Measurements from ENCODE around the gene YARS1. TPM values are rescaled to one million over a fixed set of nuclear protein-coding genes. Genes with fewer than 3 reads are reported as not detected.
A peak's percentile ranks its signal among the peaks of the same experiment; 100 is the strongest.

The YARS1 gene
- total RNA-seq, 1 donor from 2014 or later: 214 TPM

DNA sequence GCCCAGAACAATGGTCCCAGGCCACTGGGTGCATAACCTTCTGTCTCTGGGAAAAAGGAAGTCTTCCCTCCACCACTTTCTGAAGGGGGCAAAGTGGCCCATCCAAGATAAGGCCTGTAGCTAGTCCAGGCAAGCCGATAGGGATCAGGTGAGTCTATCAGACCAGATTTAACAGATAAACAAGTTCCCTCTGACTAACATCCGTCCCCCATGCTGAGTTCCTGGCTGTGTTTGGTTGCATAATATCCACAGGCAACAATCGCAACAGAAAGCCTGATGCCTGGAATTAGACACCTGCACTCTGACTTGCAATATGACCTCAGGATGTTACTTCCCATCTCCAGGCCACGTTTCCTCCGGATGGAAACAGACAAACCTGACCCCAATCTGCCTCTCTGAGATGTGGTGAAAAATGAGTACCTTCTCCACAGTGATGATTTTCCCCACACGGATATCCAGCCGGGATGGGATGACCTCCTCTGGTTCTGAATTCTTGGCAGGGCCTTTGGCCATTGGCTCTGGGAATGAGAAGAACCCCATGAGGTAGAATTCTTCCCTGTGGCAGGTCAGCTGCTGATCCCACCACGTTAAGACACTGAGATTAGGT lies 36.4 kb downstream of the YARS1 start:
- H3K27me3 Mint-ChIP-seq: no peaks in the 10 kb centered on the region

DNA sequence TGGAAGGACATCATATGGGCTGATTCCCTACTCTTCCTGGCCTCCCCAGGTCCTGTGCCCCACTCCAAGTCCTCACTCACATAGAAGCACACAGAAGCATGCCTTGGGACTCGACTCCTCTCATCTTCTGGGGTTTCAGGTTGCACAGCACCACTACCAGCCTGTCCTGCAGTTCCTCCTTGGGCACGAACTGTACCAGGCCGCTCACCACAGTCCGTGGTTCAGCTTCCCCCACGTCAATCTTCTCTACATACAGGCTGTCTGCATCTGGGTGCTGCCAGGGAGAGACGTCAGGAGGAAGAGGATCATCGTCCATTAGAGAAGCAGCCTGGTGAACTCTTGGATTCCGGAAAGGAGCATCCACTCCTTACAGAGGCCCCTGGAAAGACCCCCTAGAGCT lies 37.2 kb downstream of the YARS1 start:
- Mint-ChIP-seq H3K27me3 (no peaks in the 10 kb centered on the region), H3K4me3 (no peak overlapping the region), H3K27ac (no peak overlapping the region), H3K36me3 (ENCODE audit: low read depth) (peaks cover 72% of the 10 kb centered on the region), H3K4me1 (peaks cover 4% of the 10 kb centered on the region), H3K9me3 (no peaks in the 10 kb centered on the region)
- no peak for DNase-seq
- intact Hi-C loops (cut with micrococcal nuclease): no loop called here

More for the DNA sequence above, 36.4 kb downstream of the YARS1 start:
- H3K36me3 Mint-ChIP-seq (ENCODE audit: low read depth): peaks cover 70% of the 10 kb centered on the region
- H3K9me3 Mint-ChIP-seq: no peaks in the 10 kb centered on the region
- intact Hi-C loops (cut with micrococcal nuclease): no loop called here
- H3K4me1 Mint-ChIP-seq: peaks cover 2% of the 10 kb centered on the region
- no peak for DNase-seq
- H3K4me3 Mint-ChIP-seq: no peak overlapping the region
- H3K27ac Mint-ChIP-seq: no peak overlapping the region

DNA sequence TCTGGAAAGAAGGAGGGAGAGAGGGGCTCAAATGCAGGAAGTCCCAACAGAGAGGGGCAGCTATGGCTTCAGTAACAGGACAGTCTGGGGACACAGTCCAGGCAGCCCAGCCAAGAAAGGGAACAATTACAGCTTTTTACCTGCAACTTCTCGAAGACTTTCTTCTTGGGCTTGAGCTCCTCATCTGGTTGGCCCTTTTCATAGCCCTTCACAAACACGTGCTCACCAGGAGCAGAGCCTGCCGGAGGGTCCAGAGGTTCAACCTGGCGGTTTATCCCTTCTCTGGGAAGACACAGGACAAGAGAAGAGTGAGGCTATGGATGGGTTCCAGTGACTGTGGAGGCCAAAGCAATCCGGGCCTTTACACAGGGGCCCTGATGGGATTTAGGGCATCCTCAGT lies 37.9 kb downstream of the YARS1 start:
- intact Hi-C loops (cut with micrococcal nuclease): loop anchor here (10.0 kb wide), 1 partner anchor 334 kb away; no protein-coding TSS in a partner anchor
- Mint-ChIP-seq H3K9me3 (no peaks in the 10 kb centered on the region), H3K4me1 (peaks cover 7% of the 10 kb centered on the region), H3K36me3 (ENCODE audit: low read depth) (peaks cover 72% of the 10 kb centered on the region), H3K27ac (no peak overlapping the region), H3K4me3 (no peak overlapping the region), H3K27me3 (no peaks in the 10 kb centered on the region)
- DNase-seq: no peak

DNA sequence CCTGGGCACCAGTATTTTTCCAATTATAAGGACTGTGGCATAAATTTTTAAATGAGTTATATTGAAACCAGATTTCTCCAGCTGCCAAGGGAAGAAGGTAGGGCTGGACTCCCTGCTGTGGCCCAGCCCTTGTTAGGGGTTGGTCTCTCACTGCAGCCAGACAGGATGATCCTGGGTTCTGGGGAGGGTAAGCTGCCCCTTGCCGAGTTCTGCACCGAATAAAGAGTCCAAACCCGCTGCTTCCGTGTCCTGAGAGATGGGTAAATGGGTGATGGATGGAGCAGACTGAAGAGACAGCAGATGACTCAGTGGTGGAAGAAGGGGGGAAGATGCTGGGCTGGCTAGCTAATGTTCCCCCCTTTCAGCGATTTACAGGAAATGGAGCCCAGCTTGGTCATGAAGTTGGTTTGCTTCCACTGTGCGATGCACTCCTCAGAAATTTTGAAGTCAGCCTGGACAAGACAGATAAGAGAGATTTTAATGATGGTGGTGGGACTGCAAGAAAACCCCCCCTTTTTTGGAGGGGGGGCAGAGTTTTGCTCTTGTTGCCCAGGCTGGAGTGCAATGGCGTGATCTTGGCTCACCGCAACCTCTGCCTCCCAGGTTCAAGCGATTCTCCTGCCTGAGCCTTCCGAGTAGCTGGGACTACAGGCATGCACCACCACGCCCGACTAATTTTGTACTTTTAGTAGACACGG lies 41.4 kb downstream of the YARS1 start:
- Mint-ChIP-seq H3K27ac (no peak overlapping the region), H3K4me1 (peaks cover 16% of the 10 kb centered on the region), H3K9me3 (no peaks in the 10 kb centered on the region), H3K27me3 (no peaks in the 10 kb centered on the region), H3K4me3 (no peak overlapping the region), H3K36me3 (ENCODE audit: low read depth) (peaks cover 60% of the 10 kb centered on the region)
- DNase-seq: no peak
- intact Hi-C loops (cut with micrococcal nuclease): loop anchor here (10.0 kb wide), 1 partner anchor 331 kb away; no protein-coding TSS in a partner anchor

DNA sequence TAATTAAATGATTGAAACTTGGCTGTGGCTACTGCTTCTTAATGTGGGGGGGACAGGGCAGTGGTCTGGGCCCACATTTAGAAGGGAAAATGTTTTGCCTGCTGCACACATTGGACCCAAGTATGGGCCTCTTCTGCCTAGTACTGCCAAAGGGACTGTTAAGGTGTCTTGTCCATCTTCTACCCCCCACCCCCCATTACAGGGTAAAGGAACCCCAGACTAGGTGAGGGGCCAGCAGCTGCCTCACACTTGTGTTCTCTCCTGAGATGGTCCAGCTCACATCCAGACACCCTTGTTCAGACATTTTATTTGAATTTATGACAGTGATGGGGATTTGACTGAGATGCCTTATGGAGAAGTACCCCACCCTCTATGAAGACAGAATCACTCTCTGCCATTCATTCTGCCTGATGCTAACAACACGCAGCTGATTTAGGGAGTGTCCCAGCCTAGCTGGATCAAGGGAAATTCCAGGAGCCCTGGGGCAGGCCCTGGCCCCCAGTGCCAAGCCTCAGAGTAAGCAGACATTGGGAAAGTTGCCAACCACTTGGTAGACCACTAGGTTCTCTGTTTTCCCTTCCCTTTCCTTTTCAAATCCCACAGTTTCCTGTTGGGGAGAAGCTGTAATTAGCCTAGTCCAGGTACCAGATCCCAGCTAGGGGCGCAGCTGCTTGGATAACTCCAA lies 42.1 kb downstream of the YARS1 start:
- Mint-ChIP-seq H3K27ac (no peak overlapping the region), H3K36me3 (ENCODE audit: low read depth) (peaks cover 53% of the 10 kb centered on the region), H3K4me1 (peaks cover 16% of the 10 kb centered on the region), H3K4me3 (no peak overlapping the region), H3K9me3 (no peaks in the 10 kb centered on the region), H3K27me3 (no peaks in the 10 kb centered on the region)
- intact Hi-C loops (cut with micrococcal nuclease): loop anchor here (5.0 to 10.0 kb wide), 2 partner anchors 97 to 330 kb away; partner anchors contain the start of gene FNDC5
- no peak for DNase-seq

DNA sequence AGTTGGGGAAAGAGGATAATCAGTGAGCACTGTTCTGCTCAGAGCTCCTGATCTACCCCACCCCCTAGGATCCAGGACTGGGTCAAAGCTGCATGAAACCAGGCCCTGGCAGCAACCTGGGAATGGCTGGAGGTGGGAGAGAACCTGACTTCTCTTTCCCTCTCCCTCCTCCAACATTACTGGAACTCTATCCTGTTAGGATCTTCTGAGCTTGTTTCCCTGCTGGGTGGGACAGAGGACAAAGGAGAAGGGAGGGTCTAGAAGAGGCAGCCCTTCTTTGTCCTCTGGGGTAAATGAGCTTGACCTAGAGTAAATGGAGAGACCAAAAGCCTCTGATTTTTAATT lies 42.7 kb downstream of the YARS1 start:
- no peak for DNase-seq
- intact Hi-C loops (cut with micrococcal nuclease): loop anchor here (5.0 to 10.0 kb wide), 2 partner anchors 98 to 330 kb away; partner anchors contain the start of gene FNDC5
- Mint-ChIP-seq H3K27ac (no peak overlapping the region), H3K9me3 (no peaks in the 10 kb centered on the region), H3K4me1 (peaks cover 16% of the 10 kb centered on the region), H3K4me3 (no peak overlapping the region), H3K36me3 (ENCODE audit: low read depth) (peaks cover 48% of the 10 kb centered on the region), H3K27me3 (no peaks in the 10 kb centered on the region)

DNA sequence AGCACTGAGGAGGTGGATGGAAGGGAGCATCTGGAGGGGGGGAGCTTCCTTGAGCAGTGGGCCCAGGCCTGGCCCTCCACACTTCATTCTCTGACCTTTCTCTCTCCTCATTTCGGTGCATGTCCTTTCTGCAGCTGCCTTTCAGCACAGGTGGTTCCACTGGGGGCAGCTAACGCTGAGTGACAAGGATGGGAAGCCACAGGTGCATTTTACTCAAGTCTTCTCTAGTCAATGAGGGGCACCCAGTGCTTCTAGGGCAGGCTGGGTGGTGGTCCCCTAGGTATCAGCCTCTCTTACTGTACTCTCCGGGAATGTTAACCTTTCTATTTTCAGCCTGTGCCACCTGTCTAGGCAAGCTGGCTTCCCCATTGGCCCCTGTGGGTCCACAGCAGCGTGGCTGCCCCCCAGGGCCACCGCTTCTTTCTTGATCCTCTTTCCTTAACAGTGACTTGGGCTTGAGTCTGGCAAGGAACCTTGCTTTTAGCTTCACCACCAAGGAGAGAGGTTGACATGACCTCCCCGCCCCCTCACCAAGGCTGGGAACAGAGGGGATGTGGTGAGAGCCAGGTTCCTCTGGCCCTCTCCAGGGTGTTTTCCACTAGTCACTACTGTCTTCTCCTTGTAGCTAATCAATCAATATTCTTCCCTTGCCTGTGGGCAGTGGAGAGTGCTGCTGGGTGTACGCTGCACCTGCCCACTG lies 43.2 kb downstream of the YARS1 start:
- peaks cover 16% of the 10 kb centered on the region for H3K4me1 Mint-ChIP-seq
- peaks cover 43% of the 10 kb centered on the region for H3K36me3 Mint-ChIP-seq (ENCODE audit: low read depth)
- H3K9me3 Mint-ChIP-seq: no peaks in the 10 kb centered on the region
- no peak overlapping the region for H3K4me3 Mint-ChIP-seq
- DNase-seq: no peak
- H3K27ac Mint-ChIP-seq: peak overlapping the region; percentile 35
- H3K27me3 Mint-ChIP-seq: no peaks in the 10 kb centered on the region
- intact Hi-C loops (cut with micrococcal nuclease): loop anchor here (1.0 to 10.0 kb wide), 4 partner anchors 62 to 329 kb away; partner anchors contain the start of gene FNDC5

DNA sequence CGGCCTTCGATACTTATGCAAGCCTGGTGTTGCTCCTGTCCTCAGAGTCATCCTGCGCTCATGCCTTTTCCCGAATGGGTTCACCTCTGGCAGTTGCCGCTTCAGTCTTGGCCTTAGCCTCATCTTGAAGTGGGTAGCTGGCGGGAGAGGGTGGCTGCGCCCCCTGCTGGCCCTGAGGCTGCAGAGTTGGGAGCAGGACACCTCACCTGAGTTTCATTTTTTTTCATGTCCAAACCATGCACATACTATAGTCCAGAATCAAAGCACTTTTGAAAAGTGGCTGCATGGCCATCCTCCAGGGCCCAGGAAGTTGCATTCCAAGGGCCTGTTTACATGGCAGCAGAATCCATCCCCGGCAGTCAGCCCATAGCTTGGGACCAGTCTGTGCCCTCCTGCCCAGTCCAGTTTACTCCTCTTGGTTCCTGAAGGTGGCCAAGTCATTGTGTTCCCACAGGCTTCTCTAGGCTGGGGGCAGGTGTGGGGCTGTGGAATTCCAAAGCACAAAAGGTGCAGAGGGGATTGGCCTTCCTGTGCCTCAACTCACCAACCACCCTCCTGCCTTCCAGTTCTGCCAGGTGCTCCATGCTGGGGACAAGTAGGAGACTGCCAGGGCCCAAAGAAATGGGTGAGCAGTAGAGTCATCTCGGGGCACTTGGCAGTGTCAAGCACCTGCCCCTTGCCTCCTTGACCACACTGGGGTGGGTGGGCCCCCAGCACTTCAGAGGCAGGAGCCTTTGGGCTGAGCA lies 44.0 kb downstream of the YARS1 start:
- intact Hi-C loops (cut with micrococcal nuclease): loop anchor here (1.0 to 10.0 kb wide), 4 partner anchors 61 to 328 kb away; partner anchors contain the start of gene FNDC5
- Mint-ChIP-seq H3K9me3 (no peaks in the 10 kb centered on the region), H3K27ac (peak overlapping the region; percentile 35)

DNA sequence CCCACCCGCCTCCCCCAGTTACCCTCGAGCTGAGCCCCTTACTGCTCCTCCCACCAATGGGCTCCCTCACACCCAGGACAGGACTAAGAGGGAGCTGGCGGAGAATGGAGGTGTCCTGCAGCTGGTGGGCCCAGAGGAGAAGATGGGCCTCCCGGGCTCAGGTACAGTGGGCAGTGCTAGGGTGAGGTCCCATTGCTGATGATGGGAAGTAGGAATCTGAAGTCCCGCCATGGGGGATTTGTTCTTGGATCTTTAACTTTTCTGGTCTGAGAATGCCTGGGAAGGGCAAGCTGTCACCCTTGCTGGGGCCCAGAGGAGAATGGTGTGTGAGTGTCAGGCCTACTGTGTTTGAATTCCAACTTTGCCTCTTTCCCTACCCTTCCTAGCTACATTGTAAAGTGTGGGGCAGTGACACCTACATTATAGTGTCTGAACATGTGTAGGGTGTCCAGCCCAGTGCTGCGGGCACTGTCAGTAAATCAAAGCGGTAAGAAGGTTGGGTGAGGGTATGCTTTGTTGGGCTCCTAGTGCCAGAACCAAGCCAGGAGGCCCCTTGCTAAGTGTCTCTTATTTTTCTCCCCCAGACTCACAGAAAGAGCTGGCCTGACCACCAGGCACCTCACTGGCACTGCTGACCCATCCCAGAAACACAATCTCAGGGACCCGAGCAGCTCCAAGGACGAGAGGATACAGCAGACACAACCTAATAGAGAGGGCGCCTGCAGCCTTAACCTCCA lies 44.7 kb downstream of the YARS1 start:
- intact Hi-C loops (cut with micrococcal nuclease): loop anchor here (1.0 to 10.0 kb wide), 4 partner anchors 60 to 328 kb away; partner anchors contain the start of gene FNDC5
- Mint-ChIP-seq H3K9me3 (no peaks in the 10 kb centered on the region), H3K4me3 (no peak overlapping the region)

More for the DNA sequence above, 44.0 kb downstream of the YARS1 start:
- H3K4me1 Mint-ChIP-seq: peaks cover 16% of the 10 kb centered on the region
- H3K27me3 Mint-ChIP-seq: no peaks in the 10 kb centered on the region
- peak; percentile 92 for DNase-seq
- H3K36me3 Mint-ChIP-seq (ENCODE audit: low read depth): peaks cover 38% of the 10 kb centered on the region
- no peak overlapping the region for H3K4me3 Mint-ChIP-seq

DNA sequence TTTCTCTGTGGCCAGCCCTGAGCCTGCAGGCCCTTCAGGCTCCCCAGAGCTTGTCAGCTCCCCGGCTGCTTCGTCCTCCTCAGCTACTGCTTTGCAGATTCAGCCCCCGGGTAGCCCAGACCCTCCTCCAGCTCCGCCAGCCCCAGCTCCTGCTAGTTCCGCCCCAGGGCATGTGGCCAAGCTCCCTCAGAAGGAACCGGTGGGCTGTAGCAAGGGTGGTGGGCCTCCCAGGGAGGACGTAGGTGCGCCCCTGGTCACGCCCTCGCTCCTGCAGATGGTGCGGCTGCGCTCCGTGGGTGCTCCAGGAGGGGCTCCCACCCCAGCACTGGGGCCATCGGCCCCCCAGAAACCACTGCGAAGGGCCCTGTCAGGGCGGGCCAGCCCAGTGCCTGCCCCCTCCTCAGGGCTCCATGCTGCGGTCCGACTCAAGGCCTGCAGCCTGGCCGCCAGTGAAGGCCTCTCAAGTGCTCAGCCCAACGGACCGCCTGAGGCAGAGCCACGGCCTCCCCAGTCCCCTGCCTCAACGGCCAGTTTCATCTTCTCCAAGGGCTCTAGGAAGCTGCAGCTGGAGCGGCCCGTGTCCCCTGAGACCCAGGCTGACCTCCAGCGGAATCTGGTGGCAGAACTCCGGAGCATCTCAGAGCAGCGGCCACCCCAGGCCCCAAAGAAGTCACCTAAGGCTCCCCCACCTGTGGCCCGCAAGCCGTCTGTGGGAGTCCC lies 45.4 kb downstream of the YARS1 start:
- H3K4me1 Mint-ChIP-seq: peaks cover 16% of the 10 kb centered on the region
- no peak overlapping the region for H3K4me3 Mint-ChIP-seq
- H3K27me3 Mint-ChIP-seq: no peaks in the 10 kb centered on the region
- no peaks in the 10 kb centered on the region for H3K9me3 Mint-ChIP-seq
- intact Hi-C loops (cut with micrococcal nuclease): loop anchor here (5.0 to 10.0 kb wide), 2 partner anchors 101 to 327 kb away; partner anchors contain the start of gene FNDC5
- peaks cover 30% of the 10 kb centered on the region for H3K36me3 Mint-ChIP-seq (ENCODE audit: low read depth)
- no peak overlapping the region for H3K27ac Mint-ChIP-seq
- DNase-seq: no peak

More for the DNA sequence above, 44.7 kb downstream of the YARS1 start:
- Mint-ChIP-seq H3K27me3 (no peaks in the 10 kb centered on the region), H3K4me1 (peaks cover 16% of the 10 kb centered on the region), H3K36me3 (ENCODE audit: low read depth) (peaks cover 31% of the 10 kb centered on the region), H3K27ac (no peak overlapping the region)
- DNase-seq: no peak

DNA sequence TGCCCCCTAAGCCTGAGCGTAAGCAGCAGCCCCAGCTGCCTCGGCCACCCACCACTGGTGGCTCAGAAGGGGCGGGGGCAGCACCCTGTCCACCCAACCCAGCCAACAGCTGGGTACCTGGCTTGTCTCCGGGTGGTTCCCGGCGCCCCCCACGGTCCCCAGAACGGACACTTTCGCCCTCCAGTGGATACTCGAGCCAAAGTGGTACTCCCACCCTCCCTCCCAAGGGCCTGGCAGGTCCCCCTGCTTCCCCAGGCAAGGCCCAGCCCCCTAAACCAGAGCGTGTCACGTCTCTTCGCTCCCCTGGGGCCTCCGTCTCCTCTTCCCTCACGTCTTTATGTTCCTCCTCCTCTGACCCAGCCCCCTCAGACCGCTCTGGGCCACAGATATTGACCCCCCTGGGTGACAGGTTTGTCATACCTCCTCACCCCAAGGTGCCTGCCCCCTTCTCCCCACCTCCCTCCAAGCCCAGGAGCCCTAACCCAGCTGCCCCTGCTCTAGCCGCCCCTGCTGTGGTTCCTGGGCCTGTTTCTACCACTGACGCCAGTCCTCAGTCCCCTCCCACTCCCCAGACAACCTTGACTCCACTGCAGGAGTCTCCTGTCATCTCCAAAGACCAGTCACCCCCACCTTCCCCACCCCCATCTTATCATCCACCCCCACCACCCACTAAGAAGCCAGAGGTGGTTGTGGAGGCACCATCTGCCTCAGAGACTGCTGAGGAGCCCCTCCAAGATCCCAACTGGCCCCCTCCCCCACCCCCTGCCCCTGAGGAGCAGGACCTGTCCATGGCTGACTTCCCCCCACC lies 46.2 kb downstream of the YARS1 start:
- Mint-ChIP-seq H3K27me3 (no peaks in the 10 kb centered on the region), H3K4me3 (no peak overlapping the region), H3K4me1 (peaks cover 16% of the 10 kb centered on the region), H3K27ac (no peak overlapping the region), H3K36me3 (ENCODE audit: low read depth) (peaks cover 23% of the 10 kb centered on the region), H3K9me3 (no peaks in the 10 kb centered on the region)
- intact Hi-C loops (cut with micrococcal nuclease): loop anchor here (5.0 to 10.0 kb wide), 2 partner anchors 101 to 326 kb away; partner anchors contain the start of gene FNDC5
- no peak for DNase-seq
